ENCODE data around the gene CNOT11.
"Not testable (repeated sequence)": the region's sequence is repeated elsewhere in the genome, so short reads cannot be mapped to it uniquely, and the experiment has no call there.

Gene CNOT11

GRCh38 chr2:101238930-101239759 is 13.5 kb upstream of the CNOT11 start:
- no peak for DNase-seq (ENCODE audit: extremely low read depth, low read depth)
- TF ChIP-seq, protein P1, sequence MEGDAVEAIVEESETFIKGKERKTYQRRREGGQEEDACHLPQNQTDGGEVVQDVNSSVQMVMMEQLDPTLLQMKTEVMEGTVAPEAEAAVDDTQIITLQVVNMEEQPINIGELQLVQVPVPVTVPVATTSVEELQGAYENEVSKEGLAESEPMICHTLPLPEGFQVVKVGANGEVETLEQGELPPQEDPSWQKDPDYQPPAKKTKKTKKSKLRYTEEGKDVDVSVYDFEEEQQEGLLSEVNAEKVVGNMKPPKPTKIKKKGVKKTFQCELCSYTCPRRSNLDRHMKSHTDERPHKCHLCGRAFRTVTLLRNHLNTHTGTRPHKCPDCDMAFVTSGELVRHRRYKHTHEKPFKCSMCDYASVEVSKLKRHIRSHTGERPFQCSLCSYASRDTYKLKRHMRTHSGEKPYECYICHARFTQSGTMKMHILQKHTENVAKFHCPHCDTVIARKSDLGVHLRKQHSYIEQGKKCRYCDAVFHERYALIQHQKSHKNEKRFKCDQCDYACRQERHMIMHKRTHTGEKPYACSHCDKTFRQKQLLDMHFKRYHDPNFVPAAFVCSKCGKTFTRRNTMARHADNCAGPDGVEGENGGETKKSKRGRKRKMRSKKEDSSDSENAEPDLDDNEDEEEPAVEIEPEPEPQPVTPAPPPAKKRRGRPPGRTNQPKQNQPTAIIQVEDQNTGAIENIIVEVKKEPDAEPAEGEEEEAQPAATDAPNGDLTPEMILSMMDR (IDR thresholded peaks at IDR 0.05; ENCODE audit: low read depth, low read length): no peak

GRCh38 chr2:101239760-101240118 is 12.9 kb upstream of the CNOT11 start:
- not testable (repeated sequence) for DNase-seq (ENCODE audit: extremely low read depth, low read depth)

GRCh38 chr2:101240694-101241093 is 12.0 kb upstream of the CNOT11 start:
- TF ChIP-seq, protein P1 (IDR thresholded peaks at IDR 0.05; ENCODE audit: low read depth, low read length): peak; percentile 41
- not testable (repeated sequence) for DNase-seq (ENCODE audit: extremely low read depth, low read depth)

GRCh38 chr2:101241158-101241557 is 11.5 kb upstream of the CNOT11 start:
- DNase-seq (ENCODE audit: extremely low read depth, low read depth): no peak
- TF ChIP-seq, protein P1 (IDR thresholded peaks at IDR 0.05; ENCODE audit: low read depth, low read length): no peak

DNA sequence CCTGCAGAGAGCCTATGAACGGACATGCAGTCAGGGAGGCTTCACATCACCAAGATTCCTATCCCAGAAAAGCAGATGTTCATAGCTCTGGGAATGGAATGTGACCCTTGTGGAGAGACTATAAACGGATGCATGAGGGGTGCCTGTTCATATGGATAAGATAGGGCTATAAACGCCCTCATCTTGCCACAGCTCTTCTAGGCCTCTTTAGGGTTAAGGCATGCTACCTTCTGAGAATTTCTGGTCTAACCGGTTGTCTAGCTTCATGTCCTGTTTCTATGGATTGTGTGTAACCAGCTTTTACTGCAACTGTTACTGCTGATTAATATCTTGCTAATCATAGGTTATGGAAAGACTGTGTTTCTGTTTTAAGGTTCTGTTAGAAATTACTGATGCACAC is 8.3 kb upstream of the CNOT11 start:
- DNase-seq (ENCODE audit: extremely low read depth, low read depth): not testable (repeated sequence)

- not testable (repeated sequence) for DNase-seq (ENCODE audit: extremely low read depth, low read depth)
These were observed 7.8 kb upstream of the CNOT11 start for GRCh38 chr2:101244899-101245298.

GRCh38 chr2:101245468-101245867 is 7.2 kb upstream of the CNOT11 start:
- not testable (repeated sequence) for DNase-seq (ENCODE audit: extremely low read depth, low read depth)

GRCh38 chr2:101248756-101249155 is 3.9 kb upstream of the CNOT11 start:
- not testable (repeated sequence) for DNase-seq (ENCODE audit: extremely low read depth, low read depth)

- TF ChIP-seq, protein P1 (IDR thresholded peaks at IDR 0.05; ENCODE audit: low read depth, low read length): no peak
- no peak for DNase-seq (ENCODE audit: extremely low read depth, low read depth)
These were observed 2.9 kb upstream of the CNOT11 start for GRCh38 chr2:101249826-101250225.

GRCh38 chr2:101251246-101251781 is 1.4 kb upstream of the CNOT11 start:
- not testable (repeated sequence) for DNase-seq (ENCODE audit: extremely low read depth, low read depth)
